Esophagus (tissue), 2 donors: ENCODE measurements around the gene SCUBE3. TPM values are rescaled to one million over a fixed set of nuclear protein-coding genes. Genes with fewer than 3 reads are reported as not detected.
A peak's percentile ranks its signal among the peaks of the same experiment; 100 is the strongest.

ENCODE experiments used
- H3K27ac ChIP-seq, 2 donors: one replicate each; pipeline ENCODE4 v1.5.1; 2013; ENCODE audit warnings: low read depth in 2 of 2, mild to moderate bottlenecking in 2 of 2, inconsistent platforms in 1 of 2, low read length in 1 of 2, moderate library complexity in 1 of 2
- H3K27me3 ChIP-seq, 2 donors: one replicate each; pipeline ENCODE4 v1.6.1; 2013; ENCODE audit warnings: low read length in 2 of 2, control low read depth in 1 of 2, mild to moderate bottlenecking in 1 of 2; ENCODE audit not compliant: insufficient read depth in 2 of 2, control insufficient read depth in 1 of 2
- H3K36me3 ChIP-seq, 2 donors: one replicate each; pipeline ENCODE4 v1.6.1; 2013; ENCODE audit warnings: low read length in 1 of 2; ENCODE audit not compliant: control insufficient read depth in 2 of 2, insufficient read depth in 2 of 2
- H3K4me1 ChIP-seq, 2 donors: one replicate each; pipeline ENCODE4 v1.6.1; 2013; ENCODE audit warnings: low read length in 1 of 2; ENCODE audit not compliant: control insufficient read depth in 2 of 2, insufficient read depth in 2 of 2
- H3K4me3 ChIP-seq, 2 donors: one replicate each; pipeline ENCODE4 v1.5.1; 2013; ENCODE audit warnings: low read length in 2 of 2, mild to moderate bottlenecking in 2 of 2, low read depth in 1 of 2, moderate library complexity in 1 of 2
- H3K9me3 ChIP-seq, 2 donors: one replicate each; pipeline ENCODE4 v1.6.1; 2013; ENCODE audit warnings: mild to moderate bottlenecking in 2 of 2, low read depth in 1 of 2, low read length in 1 of 2, moderate library complexity in 1 of 2; ENCODE audit not compliant: control insufficient read depth in 2 of 2, insufficient read depth in 1 of 2
- WGBS, 2 donors: extraction: QIAGEN DNeasy Blood & Tissue Kit; methylation state at CpG; one replicate each; pipeline ENCODE4 v1.1.7; 2013; 5-methylcytosine and 5-hydroxymethylcytosine counted together
- polyA plus RNA-seq, 2 donors: library from polyadenylated mRNA; stranded (reverse); fragments of 200-250 nt; gene quantifications; one replicate each; pipeline ENCODE4 v1.2.3, GENCODE V29; 2013
- donor health status: healthy with polysubstance abuse.
- donor health status: Bipolar disorder and iron deficiency.

SCUBE3 gene
- polyA plus RNA-seq, 2 donors: 0.12 to 0.14 TPM

DNA sequence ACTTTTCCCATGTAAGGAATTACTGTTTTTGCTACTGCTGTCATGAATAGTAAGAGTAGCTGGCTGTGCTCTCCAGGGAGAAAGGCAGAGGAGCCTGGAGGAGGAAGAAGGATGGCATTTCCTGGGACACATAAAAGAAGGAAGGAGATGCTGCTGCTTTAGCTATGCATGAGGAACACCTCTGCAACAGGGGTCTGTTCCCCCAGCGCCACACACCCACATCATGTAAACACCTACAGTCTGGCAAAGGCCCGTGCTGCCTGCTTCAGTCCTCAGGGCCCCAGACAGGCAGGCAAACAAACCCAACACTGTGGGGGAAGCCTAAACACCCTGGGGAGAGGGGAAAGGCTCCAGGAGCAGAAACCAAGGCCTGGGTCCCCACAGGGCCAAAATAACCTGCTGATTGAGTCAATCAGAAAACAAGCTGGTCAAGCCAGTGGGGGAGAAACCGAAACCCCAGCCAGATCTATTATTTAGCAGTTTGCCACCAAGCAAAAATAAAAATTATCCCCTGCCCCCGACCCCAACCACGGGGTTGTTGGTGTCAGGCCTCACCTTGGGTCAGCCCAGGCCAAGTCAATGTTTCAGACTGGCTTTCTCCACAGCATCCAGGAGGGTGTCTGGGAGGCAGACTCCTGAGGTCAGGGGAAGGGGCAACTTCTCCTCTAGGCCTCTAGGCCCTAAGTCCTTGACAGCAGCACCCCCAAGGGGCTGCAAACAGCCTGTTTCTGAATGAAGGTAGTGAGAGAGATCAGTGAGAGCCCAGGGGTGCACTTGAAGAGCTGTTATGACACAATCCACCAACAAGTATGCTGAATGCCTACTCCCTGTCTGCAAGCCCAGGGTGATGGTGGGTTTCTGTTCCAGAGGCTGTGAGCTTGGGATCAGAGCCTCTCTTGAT is 34.6 kb upstream of the SCUBE3 start:
- H3K4me3 ChIP-seq: no peak overlapping the region
- H3K27ac ChIP-seq: no peak overlapping the region
- WGBS, 2 donors: 76 to 87% methylated on average over 5 of the region's 5 CpGs
- peaks cover 0 to 9% of the 10 kb centered on the region in 2 donors for H3K4me1 ChIP-seq
- no peaks in the 10 kb centered on the region for H3K27me3 ChIP-seq
- H3K36me3 ChIP-seq: no peaks in the 10 kb centered on the region
- no peaks in the 10 kb centered on the region for H3K9me3 ChIP-seq

DNA sequence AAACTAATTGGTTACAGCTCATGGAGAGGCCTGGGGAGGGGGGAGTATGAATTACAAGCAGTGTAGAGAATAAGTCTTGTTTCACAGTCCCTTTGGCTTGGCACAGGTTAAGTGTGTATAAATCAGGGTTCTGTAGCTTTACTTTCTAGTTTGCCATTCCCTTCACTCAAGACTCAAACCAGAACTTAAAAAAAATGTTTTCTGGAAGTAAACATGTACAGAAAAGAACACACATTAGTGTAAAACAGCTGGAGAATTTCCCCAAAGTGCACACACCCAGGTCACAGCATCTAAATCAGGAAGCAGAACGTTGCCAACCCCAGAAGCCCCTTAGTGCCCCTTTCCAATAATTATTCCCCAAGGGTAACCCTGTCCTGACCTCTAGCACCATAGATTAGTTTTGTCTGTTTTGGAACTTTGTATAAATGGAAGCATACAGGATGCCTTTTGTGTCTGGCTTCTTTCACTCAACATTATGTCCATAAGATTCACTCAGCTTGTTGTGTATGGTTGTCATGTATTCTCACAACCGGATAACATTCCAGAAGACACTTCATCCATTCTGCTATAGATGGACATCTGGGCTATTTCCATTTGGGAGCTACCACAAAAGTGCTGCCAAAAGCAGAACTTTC is 33.7 kb upstream of the SCUBE3 start:
- Histone ChIP-seq H3K9me3 (no peaks in the 10 kb centered on the region), H3K4me1 (peaks cover 0 to 9% of the 10 kb centered on the region in 2 donors), H3K36me3 (no peaks in the 10 kb centered on the region), H3K27me3 (no peaks in the 10 kb centered on the region), H3K27ac (no peak overlapping the region), H3K4me3 (no peak overlapping the region)
- WGBS, 2 donors: 60 to 63% methylated on average over 2 of the region's 2 CpGs

DNA sequence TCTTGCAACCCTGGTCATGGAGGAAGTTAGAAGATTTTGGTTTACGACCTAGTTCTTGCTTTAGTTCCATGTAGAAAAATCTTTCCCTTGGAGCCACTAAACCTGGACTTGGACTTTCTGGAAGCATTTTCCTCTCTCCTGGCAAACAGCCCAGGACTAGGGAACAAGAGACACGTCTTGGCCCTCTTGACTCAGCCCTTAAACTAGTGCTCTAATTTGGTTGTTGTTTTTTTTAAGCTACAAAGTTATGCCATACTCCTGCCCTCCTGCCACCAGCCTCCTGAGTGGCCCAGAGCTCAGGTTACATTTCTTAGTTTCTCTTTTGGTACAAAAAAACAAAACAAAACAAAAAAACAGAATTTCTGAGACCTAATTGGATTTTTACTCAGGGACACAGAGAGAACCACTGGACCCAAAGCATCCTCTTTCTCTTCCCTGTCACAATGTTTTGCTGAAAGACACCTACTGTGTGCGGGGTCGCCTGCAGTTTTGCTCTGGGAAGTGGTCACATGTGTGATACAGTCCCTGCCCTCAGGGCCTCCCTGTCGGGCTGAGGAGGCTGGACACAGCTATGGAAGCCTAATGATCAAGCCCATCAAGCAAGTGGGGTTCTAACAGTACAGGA is 32.3 kb upstream of the SCUBE3 start:
- Histone ChIP-seq H3K36me3 (no peaks in the 10 kb centered on the region), H3K4me1 (peaks cover 0 to 10% of the 10 kb centered on the region in 2 donors), H3K27ac (no peak overlapping the region), H3K4me3 (no peak overlapping the region), H3K27me3 (no peaks in the 10 kb centered on the region), H3K9me3 (no peaks in the 10 kb centered on the region)
- 60 to 66% methylated on average over 5 of the region's 5 CpGs for WGBS, 2 donors

DNA sequence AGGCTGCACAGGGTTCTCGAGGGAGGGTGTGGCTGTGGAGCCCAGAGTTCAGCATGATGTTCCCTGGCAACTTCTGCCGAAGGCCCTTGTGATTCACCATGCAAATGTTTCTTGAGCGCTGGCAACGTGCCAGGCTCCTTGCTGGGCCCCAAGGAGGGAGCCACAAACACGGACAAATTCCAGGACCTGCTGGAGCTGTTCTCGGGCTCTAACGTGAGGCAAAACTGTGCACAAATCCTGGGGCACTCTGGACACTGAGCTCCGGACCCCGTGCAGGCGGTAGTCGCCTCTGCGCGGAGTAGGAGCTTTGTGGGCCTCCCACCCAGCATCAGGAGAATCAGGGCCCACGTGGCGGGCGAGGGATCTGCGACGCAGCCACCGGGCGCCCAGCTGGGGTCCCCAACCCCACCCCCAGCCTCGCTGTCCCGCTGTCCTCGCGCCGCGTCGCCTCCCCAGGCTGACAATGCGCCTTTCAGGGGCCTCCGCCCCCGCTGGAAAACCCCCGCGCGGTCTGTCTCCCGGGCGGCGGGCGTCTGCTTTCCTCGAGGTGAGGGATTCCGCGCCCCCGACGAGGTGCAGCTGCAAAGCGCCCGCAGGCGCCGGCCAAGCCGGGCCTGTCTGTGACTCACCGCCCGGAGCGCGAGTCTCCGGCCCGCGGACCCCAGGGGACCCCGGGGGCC is 31.7 kb upstream of the SCUBE3 start:
- no peaks in the 10 kb centered on the region for H3K27me3 ChIP-seq
- no peaks in the 10 kb centered on the region for H3K9me3 ChIP-seq
- H3K36me3 ChIP-seq: no peaks in the 10 kb centered on the region
- peaks cover 0 to 10% of the 10 kb centered on the region in 2 donors for H3K4me1 ChIP-seq
- WGBS, 2 donors: 26 to 33% methylated on average over 52 to 55 of the region's 55 CpGs
- H3K4me3 ChIP-seq: peak overlapping the region in 1 of 2 donors; percentile 4
- H3K27ac ChIP-seq: peak overlapping the region in 1 of 2 donors; percentile 7

DNA sequence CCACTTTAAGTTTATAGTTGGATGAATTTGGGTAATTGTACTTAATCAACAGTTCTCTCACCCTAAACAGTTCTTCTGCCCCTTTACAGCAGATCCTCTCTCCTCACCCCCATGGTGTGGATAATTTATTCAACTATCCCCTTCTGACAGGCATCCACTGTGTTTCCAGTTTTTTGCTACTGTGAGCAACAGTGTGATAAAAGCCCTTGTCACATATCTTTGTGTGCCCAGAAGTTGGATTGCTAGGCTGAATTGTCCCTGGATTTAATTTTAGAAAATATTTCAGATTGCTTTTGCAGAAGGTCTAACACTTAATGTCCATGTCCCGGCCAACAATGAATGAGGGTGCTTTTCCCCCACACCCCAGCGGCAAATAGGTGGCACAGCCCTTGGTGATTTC is 30.5 kb upstream of the SCUBE3 start:
- peaks cover 0 to 10% of the 10 kb centered on the region in 2 donors for H3K4me1 ChIP-seq
- H3K4me3 ChIP-seq: no peak overlapping the region
- no peak overlapping the region for H3K27ac ChIP-seq
- no peaks in the 10 kb centered on the region for H3K36me3 ChIP-seq
- H3K9me3 ChIP-seq: no peaks in the 10 kb centered on the region
- H3K27me3 ChIP-seq: no peaks in the 10 kb centered on the region
- 92 to 95% methylated on average over 2 of the region's 2 CpGs for WGBS, 2 donors

DNA sequence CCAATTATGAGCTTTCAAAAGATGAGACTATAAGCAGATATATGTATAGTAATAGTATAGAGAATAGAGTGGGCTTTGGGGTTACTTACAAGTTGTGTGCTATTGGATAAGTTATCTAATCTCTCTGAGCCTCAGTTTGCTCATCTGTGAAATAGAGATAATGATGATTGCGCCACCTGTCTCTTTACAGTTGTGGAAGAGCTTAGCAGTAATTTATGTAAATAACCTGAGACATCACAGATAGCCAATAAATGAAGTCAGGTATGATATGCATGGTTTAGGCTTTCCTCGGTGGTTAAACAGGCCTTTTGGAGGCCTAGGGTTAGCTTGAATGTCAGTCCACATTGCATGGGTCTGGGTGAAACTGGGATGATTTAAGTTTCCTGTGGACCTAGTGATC is 29.8 kb upstream of the SCUBE3 start:
- H3K4me3 ChIP-seq: no peak overlapping the region
- peaks cover 0 to 13% of the 10 kb centered on the region in 2 donors for H3K4me1 ChIP-seq
- 83 to 84% methylated on average over 2 of the region's 2 CpGs for WGBS, 2 donors
- no peaks in the 10 kb centered on the region for H3K36me3 ChIP-seq
- H3K27ac ChIP-seq: no peak overlapping the region
- H3K9me3 ChIP-seq: no peaks in the 10 kb centered on the region
- no peaks in the 10 kb centered on the region for H3K27me3 ChIP-seq

DNA sequence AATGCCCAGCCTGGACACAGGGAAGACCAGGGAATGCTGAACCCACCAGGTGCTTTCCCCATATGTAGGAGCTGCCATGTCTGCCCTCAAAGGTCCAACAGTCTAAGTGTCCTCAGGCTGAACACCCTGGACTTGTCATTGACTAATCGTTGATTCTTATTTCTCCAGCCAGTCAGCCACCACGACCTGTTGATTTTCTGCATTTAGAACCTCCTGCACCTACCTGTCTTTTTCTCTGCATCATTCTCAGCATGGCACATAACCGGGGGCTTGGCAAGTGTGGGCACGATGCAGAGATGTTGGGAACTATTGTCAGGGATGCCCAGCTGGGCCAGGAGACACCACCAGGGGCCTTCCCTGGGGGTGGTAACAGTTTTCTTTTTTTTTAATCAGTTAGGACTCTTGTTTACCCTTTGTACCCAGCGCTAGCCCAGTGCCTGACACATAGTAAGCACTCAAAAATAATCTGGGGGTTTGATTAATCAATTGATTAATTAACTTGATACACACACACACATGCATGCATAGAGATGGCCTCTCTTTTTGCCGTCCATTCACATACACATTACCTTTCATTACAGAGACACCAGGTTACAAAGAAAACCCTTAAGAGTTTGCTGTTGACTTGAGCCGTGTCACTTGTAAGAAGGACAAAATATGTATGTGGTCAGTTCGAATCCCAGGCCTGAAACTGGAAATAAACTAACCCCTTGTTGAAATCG is 29.0 kb upstream of the SCUBE3 start:
- Histone ChIP-seq H3K4me3 (no peak overlapping the region), H3K9me3 (no peaks in the 10 kb centered on the region), H3K4me1 (peaks cover 0 to 14% of the 10 kb centered on the region in 2 donors), H3K36me3 (no peaks in the 10 kb centered on the region), H3K27ac (no peak overlapping the region), H3K27me3 (no peaks in the 10 kb centered on the region)
- 49 to 57% methylated on average over 9 of the region's 9 CpGs for WGBS, 2 donors

DNA sequence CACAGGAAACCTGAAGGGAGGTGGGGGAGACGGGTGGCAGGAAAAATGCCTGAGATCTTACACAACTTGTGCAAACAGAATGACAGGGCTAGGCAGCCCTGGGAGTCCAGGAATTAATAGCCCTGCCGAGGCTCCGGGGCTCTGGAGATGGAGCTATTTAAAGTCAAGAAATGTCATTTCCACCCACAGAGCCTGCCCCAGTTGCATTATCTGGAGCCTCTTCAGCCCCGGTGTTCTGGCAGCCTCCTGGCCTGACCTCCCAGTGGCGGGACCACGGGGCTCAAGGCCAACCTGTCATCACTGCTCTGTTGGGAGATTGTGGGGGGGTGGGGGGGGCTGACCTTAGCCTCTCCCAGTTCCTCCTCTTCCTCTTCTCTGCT is 28.5 kb upstream of the SCUBE3 start:
- Histone ChIP-seq H3K27me3 (no peaks in the 10 kb centered on the region), H3K4me1 (peaks cover 0 to 14% of the 10 kb centered on the region in 2 donors), H3K36me3 (no peaks in the 10 kb centered on the region), H3K4me3 (no peak overlapping the region), H3K9me3 (no peaks in the 10 kb centered on the region), H3K27ac (no peak overlapping the region)
- WGBS, 2 donors: 28 to 34% methylated on average over 6 of the region's 6 CpGs

DNA sequence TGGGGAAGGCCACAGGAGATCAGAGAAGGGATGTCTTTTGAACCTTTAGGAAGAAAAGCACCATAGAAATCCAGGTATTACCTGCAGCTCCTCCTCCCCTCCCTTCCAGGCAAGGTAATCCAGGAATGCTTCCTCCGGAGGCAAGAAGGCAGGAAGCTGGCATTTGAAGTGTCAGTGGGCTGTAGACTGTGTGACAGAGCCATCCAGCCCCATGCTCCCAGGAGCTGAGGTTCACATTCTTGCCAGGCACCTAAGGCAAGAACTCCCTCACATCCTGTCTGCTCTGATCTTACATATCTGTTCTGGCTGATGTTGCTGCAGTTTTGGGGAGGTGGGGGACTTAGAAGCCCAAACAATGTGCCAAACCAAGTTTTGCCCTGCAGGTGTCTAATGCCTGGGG is 27.8 kb upstream of the SCUBE3 start:
- no peaks in the 10 kb centered on the region for H3K9me3 ChIP-seq
- no peak overlapping the region for H3K27ac ChIP-seq
- no peaks in the 10 kb centered on the region for H3K36me3 ChIP-seq
- H3K4me3 ChIP-seq: no peak overlapping the region
- 61 to 75% methylated on average over 1 of the region's 1 CpG for WGBS, 2 donors
- peaks cover 0 to 14% of the 10 kb centered on the region in 2 donors for H3K4me1 ChIP-seq
- H3K27me3 ChIP-seq: no peaks in the 10 kb centered on the region
